Adipose tissue (tissue), 3 donors: ENCODE data around the gene CAPN2. TPM values are rescaled to one million over a fixed set of nuclear protein-coding genes. Genes with fewer than 3 reads are reported as not detected.
"Not testable (repeated sequence)": the region's sequence is repeated elsewhere in the genome, so short reads cannot be mapped to it uniquely, and the experiment has no call there.

ENCODE experiments used
- H3K27ac ChIP-seq: one replicate; pipeline ENCODE4 v1.5.1; 2013; ENCODE audit warnings: low read depth, low read length
- WGBS, 3 donors: extraction: QIAGEN DNeasy Blood & Tissue Kit; methylation state at CpG; one replicate each; pipeline ENCODE4 v1.1.7; 2013; 5-methylcytosine and 5-hydroxymethylcytosine counted together
- polyA plus RNA-seq, 3 donors: library from polyadenylated mRNA; stranded (reverse); fragments of 200-250 nt; gene quantifications; one replicate each; pipeline ENCODE4 v1.2.3, GENCODE V29; 2013
- donor health status: healthy with polysubstance abuse.
- donor health status: Bipolar disorder and iron deficiency.
- donor health status: healthy.

Gene CAPN2
- polyA plus RNA-seq, 3 donors, result 36.2 to 179 (median 115) TPM

GRCh38 chr1:223730479-223731132 is 18.3 kb downstream of the CAPN2 start:
- H3K27ac ChIP-seq, result no peak overlapping the region
- 42 to 66% (median 46%) methylated on average over 4 of the region's 4 CpGs for WGBS, 3 donors

GRCh38 chr1:223731133-223731770 is 18.9 kb downstream of the CAPN2 start:
- H3K27ac ChIP-seq, result no peak overlapping the region
- 50 to 69% (median 55%) methylated on average over 13 of the region's 13 CpGs for WGBS, 3 donors

GRCh38 chr1:223732993-223733798 is 20.9 kb downstream of the CAPN2 start:
- WGBS, 3 donors, result 50 to 62% (median 57%) methylated on average over 6 of the region's 6 CpGs
- no peak overlapping the region for H3K27ac ChIP-seq

GRCh38 chr1:223733898-223734852 is 21.8 kb downstream of the CAPN2 start:
- H3K27ac ChIP-seq, result no peak overlapping the region
- WGBS, 3 donors, result 57 to 69% (median 66%) methylated on average over 20 of the region's 20 CpGs

- WGBS, 3 donors, result 95 to 96% (median 96%) methylated on average over 5 of the region's 5 CpGs
- H3K27ac ChIP-seq, result not testable (repeated sequence)
Observed at GRCh38 chr1:223736638-223737037, 24.3 kb downstream of the CAPN2 start.

- no peak overlapping the region for H3K27ac ChIP-seq
- 77 to 89% (median 77%) methylated on average over 7 of the region's 7 CpGs for WGBS, 3 donors
Observed at GRCh38 chr1:223737342-223737741, 25.0 kb downstream of the CAPN2 start.

GRCh38 chr1:223738465-223739365 is 26.4 kb downstream of the CAPN2 start:
- no peak overlapping the region for H3K27ac ChIP-seq
- 51 to 80% (median 70%) methylated on average over 14 of the region's 14 CpGs for WGBS, 3 donors

GRCh38 chr1:223739366-223740037 is 27.2 kb downstream of the CAPN2 start:
- 38 to 60% (median 50%) methylated on average over 7 of the region's 7 CpGs for WGBS, 3 donors
- no peak overlapping the region for H3K27ac ChIP-seq

GRCh38 chr1:223740038-223740736 is 27.8 kb downstream of the CAPN2 start:
- 74 to 80% (median 77%) methylated on average over 10 of the region's 10 CpGs for WGBS, 3 donors
- not testable (repeated sequence) for H3K27ac ChIP-seq

GRCh38 chr1:223741861-223742260 is 29.5 kb downstream of the CAPN2 start:
- WGBS, 3 donors, result 89 to 97% (median 91%) methylated on average over 6 of the region's 6 CpGs

GRCh38 chr1:223742856-223743517 is 30.6 kb downstream of the CAPN2 start:
- 59 to 72% (median 61%) methylated on average over 9 of the region's 9 CpGs for WGBS, 3 donors
- H3K27ac ChIP-seq, result no peak overlapping the region

More at GRCh38 chr1:223741861-223742260, 29.5 kb downstream of the CAPN2 start:
- no peak overlapping the region for H3K27ac ChIP-seq

- 82 to 88% (median 84%) methylated on average over 4 of the region's 4 CpGs for WGBS, 3 donors
- no peak overlapping the region for H3K27ac ChIP-seq
Observed at GRCh38 chr1:223745731-223746130, 33.4 kb downstream of the CAPN2 start.

GRCh38 chr1:223747838-223748335 is 35.5 kb downstream of the CAPN2 start:
- WGBS, 3 donors, result 14 to 35% (median 15%) methylated on average over 4 of the region's 4 CpGs
- H3K27ac ChIP-seq, result no peak overlapping the region

- no peak overlapping the region for H3K27ac ChIP-seq
- 35 to 57% (median 44%) methylated on average over 18 of the region's 18 CpGs for WGBS, 3 donors
Observed at GRCh38 chr1:223748405-223748772, 36.0 kb downstream of the CAPN2 start.
